ENCODE data around the gene SYNE1.

DNA sequence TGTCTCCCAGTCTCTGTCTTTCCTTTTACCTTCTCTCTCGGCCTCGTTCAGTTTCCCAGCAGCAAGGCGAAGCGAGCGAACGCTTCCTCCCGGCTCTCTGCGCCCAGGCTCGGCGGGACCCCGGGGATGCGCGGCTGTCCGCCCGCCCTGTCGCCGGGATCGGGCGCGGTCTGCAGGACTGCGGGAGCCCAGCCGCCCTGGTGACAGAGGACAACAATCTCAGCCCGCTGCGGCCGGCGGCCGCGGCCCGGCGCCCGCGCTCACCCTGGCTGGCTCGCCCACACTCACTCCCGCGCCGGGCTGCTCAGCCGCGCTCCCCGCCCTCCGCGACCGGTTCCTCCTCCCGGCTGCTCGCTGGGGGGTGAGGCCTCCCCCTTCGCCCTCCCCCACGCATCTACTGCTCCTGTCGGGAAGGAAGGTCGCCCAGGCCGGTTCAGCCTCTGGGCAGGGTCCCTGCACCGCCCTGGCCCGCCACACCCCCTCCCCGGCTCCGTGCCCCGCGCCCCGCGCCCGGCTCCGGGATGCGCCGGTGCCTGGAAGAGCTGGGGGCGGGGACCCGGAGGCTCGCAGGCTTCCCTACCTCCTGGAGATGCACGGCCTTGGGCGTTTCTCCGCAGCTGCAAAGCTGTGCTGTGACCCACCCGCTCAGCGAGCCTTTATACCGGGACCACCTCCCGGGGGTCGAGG is 410 bp downstream of the SYNE1 start:
- TF ChIP-seq, protein P1, sequence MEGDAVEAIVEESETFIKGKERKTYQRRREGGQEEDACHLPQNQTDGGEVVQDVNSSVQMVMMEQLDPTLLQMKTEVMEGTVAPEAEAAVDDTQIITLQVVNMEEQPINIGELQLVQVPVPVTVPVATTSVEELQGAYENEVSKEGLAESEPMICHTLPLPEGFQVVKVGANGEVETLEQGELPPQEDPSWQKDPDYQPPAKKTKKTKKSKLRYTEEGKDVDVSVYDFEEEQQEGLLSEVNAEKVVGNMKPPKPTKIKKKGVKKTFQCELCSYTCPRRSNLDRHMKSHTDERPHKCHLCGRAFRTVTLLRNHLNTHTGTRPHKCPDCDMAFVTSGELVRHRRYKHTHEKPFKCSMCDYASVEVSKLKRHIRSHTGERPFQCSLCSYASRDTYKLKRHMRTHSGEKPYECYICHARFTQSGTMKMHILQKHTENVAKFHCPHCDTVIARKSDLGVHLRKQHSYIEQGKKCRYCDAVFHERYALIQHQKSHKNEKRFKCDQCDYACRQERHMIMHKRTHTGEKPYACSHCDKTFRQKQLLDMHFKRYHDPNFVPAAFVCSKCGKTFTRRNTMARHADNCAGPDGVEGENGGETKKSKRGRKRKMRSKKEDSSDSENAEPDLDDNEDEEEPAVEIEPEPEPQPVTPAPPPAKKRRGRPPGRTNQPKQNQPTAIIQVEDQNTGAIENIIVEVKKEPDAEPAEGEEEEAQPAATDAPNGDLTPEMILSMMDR (IDR thresholded peaks at IDR 0.05) = no peak
- no peak for TF ChIP-seq POLR2A (IDR thresholded peaks at IDR 0.05)
